ENCODE results near the gene MAGEH1.
"Not testable (repeated sequence)": the region's sequence is repeated elsewhere in the genome, so short reads cannot be mapped to it uniquely, and the experiment has no call there.

MAGEH1 gene

GRCh38 chrX:55451990-55452832, at the start of gene MAGEH1:
MAGEH1 (plus strand) TSS chrX:55452127; CDS start chrX:55452375, 248 bp downstream.
- peak; percentile 98 for ATAC-seq

GRCh38 chrX:55427079-55427478, 24.8 kb upstream of the MAGEH1 start:
- not testable (repeated sequence) for ATAC-seq

GRCh38 chrX:55443468-55443867, 8.5 kb upstream of the MAGEH1 start:
- ATAC-seq: not testable (repeated sequence)

GRCh38 chrX:55450259-55450658, 1.7 kb upstream of the MAGEH1 start:
- ATAC-seq: no peak

- no peak for ATAC-seq
Observed at GRCh38 chrX:55451141-55451540, 786 bp upstream of the MAGEH1 start.

GRCh38 chrX:55451626-55451989, 319 bp upstream of the MAGEH1 start:
- peak; percentile 4 to 23 for ATAC-seq

GRCh38 chrX:55452833-55453124, 852 bp downstream of the MAGEH1 start:
- peak in 1 of 2 donors; percentile 6 for ATAC-seq

GRCh38 chrX:55455708-55456107, 3.8 kb downstream of the MAGEH1 start:
- not testable (repeated sequence) for ATAC-seq

GRCh38 chrX:55459426-55459825, 7.5 kb downstream of the MAGEH1 start:
- ATAC-seq: not testable (repeated sequence)

GRCh38 chrX:55459926-55460325, 8.0 kb downstream of the MAGEH1 start:
- not testable (repeated sequence) for ATAC-seq

- not testable (repeated sequence) for ATAC-seq
Observed at GRCh38 chrX:55464050-55464449, 12.1 kb downstream of the MAGEH1 start.

GRCh38 chrX:55465108-55465507, 13.2 kb downstream of the MAGEH1 start:
- ATAC-seq: peak in 1 of 2 donors; percentile 60

GRCh38 chrX:55465791-55466190, 13.9 kb downstream of the MAGEH1 start:
- not testable (repeated sequence) for ATAC-seq

GRCh38 chrX:55479956-55480355, 28.0 kb downstream of the MAGEH1 start:
- not testable (repeated sequence) for ATAC-seq

- ATAC-seq: no peak
Observed at GRCh38 chrX:55480390-55481062, 28.6 kb downstream of the MAGEH1 start.

- ATAC-seq: no peak
Observed at GRCh38 chrX:55484948-55485347, 33.0 kb downstream of the MAGEH1 start.

GRCh38 chrX:55486736-55487135, 34.8 kb downstream of the MAGEH1 start:
- no peak for ATAC-seq

- ATAC-seq: no peak
Observed at GRCh38 chrX:55487143-55487542, 35.2 kb downstream of the MAGEH1 start.

GRCh38 chrX:55488006-55488592, 36.2 kb downstream of the MAGEH1 start:
- peak in 1 of 2 donors; percentile 5 for ATAC-seq

- ATAC-seq: peak; percentile 69
Observed at GRCh38 chrX:55488593-55489313, 36.8 kb downstream of the MAGEH1 start.

GRCh38 chrX:55489314-55490009, 37.5 kb downstream of the MAGEH1 start, which contains the start of gene USP51:
USP51 (minus strand) TSS chrX:55489848; CDS start chrX:55488939, 909 bp downstream.
- ATAC-seq: peak; percentile 39 to 45

- no peak for ATAC-seq
Observed at GRCh38 chrX:55490121-55490520, 38.2 kb downstream of the MAGEH1 start.
